C4-2B (cell line): ENCODE data around the gene PREX1.

ENCODE experiments used
- CTCF ChIP-seq: fragments of 450-650 bp; conservative IDR thresholded peaks from 2 replicates; pipeline ENCODE4 v1.5.1; 2017; ENCODE audit warnings: mild to moderate bottlenecking
- ZFX ChIP-seq: fragments of 450-650 bp; IDR thresholded peaks from 2 replicates; pipeline ENCODE4 v1.6.1; 2017

DNA sequence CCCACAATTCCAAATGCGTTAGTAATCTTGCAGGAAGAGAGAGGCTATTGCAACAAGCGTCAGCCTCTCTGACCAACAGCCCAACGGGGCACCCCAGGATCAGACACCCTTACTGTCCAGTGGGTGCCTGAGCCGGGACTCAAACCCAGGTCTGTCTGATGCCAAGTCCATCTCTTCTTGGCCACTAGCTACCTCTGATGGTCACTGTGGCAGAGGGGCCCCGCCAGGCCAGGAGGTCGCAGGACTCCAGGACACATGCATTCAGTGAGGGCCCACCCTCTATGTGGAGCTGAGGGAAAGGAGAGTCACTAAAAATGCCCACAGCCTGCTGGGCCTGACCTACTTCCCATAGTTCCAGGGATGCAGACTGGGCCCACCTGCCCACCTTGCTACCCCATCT, 83.3 kb downstream of the PREX1 start:
- TF ChIP-seq CTCF (no peak), ZFX (no peak)
